Esophagus muscularis mucosa (tissue), 4 donors: ENCODE results near the gene MOGAT2.

Experiments used
- EP300 ChIP-seq: sonication (generic); formaldehyde crosslinking; IDR thresholded peaks from one replicate; pipeline ENCODE4 v1.6.1; 2017; ENCODE audit warnings: antibody characterized with exemption
- POLR2AphosphoS5 ChIP-seq, 2 donors: sonication (generic); formaldehyde crosslinking; IDR thresholded peaks; one replicate each; pipeline ENCODE4 v1.6.1; 2017; ENCODE audit warnings: antibody characterized with exemption in 2 of 2
- TF ChIP-seq, protein P1 (sequence below), 3 experiments: fragments of 200-600 bp in 2 of 3; fragments of 450-650 bp in 1 of 3; sonication (generic) in 2 of 3; IDR thresholded peaks; one replicate each; pipeline ENCODE4 v1.5.1; 2017 to 2019; ENCODE audit warnings: antibody characterized with exemption in 3 of 3, mild to moderate bottlenecking in 2 of 3, moderate library complexity in 1 of 3

- TF ChIP-seq, protein P1, sequence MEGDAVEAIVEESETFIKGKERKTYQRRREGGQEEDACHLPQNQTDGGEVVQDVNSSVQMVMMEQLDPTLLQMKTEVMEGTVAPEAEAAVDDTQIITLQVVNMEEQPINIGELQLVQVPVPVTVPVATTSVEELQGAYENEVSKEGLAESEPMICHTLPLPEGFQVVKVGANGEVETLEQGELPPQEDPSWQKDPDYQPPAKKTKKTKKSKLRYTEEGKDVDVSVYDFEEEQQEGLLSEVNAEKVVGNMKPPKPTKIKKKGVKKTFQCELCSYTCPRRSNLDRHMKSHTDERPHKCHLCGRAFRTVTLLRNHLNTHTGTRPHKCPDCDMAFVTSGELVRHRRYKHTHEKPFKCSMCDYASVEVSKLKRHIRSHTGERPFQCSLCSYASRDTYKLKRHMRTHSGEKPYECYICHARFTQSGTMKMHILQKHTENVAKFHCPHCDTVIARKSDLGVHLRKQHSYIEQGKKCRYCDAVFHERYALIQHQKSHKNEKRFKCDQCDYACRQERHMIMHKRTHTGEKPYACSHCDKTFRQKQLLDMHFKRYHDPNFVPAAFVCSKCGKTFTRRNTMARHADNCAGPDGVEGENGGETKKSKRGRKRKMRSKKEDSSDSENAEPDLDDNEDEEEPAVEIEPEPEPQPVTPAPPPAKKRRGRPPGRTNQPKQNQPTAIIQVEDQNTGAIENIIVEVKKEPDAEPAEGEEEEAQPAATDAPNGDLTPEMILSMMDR (IDR thresholded peaks at IDR 0.05) = no peak
- no peak for TF ChIP-seq EP300
- no peak for TF ChIP-seq POLR2AphosphoS5 (IDR thresholded peaks at IDR 0.05)
Observed at GRCh38 chr11:75731095-75731494, 13.5 kb downstream of the MOGAT2 start.
